Glomerular visceral epithelial cell (primary cell): ENCODE results near the gene NFIA.

Experiments
- DNase-seq: peaks from one replicate; pipeline ENCODE4 v3.0.0-alpha.2; 2016; ENCODE audit errors: extremely low spot score

NFIA gene

DNA sequence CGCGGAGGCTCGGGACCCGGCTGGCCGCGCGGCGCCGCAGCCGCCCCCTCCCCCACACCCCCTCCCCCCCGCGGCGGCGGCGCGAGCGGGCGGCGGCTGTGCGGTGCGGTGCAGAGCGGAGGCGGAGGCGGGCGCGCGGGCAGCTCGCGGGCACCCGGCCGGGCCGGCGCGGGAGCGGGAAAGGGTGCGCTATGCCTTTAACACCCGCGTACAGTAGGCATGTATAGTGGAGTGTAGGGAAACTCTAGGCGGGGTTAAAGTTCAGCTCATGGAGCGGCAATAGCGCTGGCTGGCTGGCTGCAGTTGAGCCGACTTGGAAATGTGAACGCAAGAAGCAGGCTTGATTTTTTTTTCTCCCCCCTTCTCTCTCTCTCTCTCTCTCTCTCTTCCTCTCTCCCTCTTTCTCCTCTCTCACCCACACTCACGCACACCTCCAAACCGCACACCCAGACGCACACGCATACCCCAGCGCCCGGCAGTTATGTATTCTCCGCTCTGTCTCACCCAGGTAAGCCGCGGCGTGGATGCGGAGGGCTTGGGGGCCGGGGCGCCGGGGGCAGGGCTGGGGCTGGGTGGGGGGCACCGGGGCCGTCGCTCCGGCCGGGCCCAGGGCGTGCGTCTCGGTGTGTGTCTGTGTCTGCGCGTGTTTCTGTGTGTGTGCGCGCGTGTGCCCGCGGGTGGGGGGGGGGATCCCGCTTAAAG lies at the start of gene NFIA:
NFIA (plus strand) TSS at position 251 of the 702 bp plus-strand sequence.
- DNase-seq, result no peak

DNA sequence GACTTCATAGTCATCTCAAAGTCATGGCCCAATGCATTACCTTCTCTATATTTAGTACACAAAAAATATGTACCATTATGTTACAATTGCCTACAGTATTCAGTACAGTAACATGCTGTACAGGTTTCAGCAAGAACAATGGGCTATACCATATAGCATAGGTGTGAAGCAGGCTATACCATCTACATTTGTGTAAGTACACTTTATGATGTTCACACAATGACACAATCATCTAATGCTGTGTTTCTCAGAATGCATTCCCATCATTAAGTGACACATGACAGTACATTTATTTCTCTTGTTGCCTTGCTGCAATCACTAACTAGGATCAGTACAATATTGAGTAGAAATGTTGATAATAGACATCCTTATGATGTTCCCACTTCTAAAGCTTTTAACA lies 46.5 kb upstream of the NFIA start:
- DNase-seq, result no peak

DNA sequence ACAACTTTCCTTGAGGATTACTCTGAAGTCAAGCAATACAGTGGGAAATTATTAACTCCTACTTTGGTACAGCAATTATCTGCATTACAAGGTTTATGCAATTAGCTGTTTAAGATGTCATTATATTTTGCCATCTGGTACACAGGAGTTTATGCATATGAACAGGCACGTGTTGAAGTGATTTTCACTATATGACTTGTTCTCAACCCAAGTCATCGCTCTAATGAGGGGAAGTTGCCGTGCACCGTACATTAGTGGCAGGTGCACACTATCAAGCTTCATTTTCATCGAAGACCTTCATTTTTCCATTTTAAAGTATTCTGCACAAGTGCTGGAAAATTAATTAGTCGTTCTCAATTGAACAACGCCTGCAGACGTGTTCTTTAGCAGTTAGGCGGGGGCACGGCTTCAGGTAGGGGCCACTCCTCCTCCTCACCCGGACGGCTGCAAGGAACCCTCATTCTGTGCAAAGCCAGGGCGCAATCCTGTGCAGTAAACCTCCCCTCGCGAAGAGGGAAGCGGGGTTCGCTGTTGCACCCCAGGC lies 39.8 kb upstream of the NFIA start:
- no peak for DNase-seq

DNA sequence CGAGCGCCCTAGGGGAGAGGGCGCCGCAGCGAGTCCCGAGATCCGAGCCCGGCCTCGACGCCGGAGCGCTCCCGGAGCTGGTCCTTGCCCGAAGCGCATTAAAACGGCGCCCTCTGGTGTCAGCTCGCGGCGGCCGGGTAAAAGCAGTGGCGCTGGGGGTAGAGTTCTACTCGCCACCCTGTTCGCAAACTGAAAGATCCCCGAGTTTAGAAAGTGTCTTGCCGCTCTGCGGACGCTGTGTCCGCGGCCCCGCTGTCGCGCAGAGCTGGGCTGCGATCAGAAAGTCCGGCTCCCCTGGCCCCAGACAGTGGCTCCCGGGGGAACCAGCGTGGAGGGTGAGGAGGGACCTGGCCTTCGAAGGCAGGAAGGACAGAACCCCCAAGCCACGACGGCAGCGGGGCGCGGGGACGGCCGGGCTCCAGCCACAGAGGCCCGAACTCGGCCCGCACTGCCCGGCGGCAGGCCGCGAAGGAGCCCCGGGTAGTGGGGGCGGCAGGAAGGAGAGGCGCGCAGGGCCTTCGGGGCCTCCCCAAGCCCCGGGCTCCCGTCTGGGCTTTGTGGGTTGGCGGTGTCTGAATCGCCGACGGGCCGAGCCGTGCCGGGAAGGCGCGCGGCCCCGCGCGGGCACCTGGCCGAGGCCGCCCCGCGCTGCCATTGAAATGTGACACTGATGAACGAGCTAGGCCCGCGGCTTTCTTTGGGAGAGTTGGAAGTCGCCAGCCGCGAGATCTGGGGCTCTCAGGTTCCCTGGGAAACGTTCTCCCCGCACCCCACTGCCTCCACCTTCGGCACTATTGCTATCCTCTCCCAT lies 39.1 kb upstream of the NFIA start:
- DNase-seq, result peak; percentile 57

DNA sequence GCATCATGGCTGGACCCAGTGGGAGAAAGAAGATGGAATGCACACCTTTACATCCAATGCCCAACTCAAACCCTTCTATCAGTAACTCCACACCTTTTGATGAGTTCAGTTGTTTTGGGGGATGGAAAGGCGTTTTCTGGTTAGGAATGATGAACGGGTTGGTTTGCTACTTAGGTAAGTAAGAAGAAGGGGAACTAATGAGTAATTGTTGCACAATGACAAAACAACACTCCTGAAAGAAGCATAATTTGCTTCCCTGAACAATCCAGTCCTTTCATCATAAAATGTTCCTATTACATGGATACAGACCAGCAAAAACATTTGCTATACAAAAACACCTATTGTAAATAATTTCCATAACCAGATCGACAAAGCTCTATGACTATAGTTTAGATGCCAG lies 35.9 kb upstream of the NFIA start:
- no peak for DNase-seq

DNA sequence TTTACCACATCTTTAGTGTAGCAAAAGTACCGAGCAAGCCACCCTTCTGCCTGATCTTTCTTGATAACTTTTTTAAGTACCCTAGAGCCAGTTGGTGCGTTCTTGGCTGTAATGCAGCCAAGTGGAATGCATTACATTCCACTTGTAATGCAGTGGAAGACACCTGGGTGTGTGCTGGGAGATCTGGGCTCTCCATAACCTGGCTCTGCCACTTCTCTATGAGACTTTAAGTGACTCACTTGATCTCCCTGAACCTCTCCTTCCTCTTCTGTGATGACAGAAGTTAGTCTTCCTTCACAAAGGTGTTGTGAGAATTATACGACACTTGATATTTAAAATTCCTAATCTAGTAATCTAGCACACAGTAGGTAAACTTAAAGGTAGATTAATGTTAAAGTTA lies 35.3 kb upstream of the NFIA start:
- no peak for DNase-seq

DNA sequence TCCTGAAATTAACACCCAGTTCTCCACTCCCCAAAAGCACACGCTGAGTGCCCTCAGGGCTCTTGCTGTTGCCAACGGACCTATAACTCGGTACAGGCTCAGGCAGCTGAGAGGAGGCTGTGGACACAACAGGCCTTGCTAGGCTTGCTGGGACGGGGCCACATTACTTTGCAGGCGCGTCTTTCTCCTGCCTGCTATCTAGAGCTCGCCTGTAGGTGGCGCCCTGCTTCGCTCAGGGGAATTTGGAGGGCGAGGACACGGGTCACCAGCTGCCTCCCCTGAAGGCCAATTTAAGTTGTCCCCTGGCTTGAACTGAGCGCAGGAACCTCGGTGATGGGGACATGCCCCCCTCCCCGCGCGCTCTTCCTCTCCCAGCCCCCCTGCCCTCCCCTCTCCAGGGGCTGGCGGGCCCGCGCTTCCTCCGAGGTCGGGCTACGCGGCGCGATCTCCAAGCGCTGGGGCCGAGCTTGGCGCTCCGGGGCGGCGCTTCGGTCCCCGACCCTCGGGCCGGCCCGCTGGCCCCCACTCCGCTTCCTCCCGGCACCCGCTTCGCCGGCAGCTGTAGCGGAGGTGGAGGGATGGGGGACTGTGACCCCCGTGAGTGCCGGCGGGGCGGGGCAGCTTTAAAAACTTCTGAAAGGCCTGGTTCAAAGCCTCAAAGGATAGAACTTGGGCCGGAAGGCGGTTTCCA lies 32.4 kb upstream of the NFIA start:
- DNase-seq, result peak; percentile 79

DNA sequence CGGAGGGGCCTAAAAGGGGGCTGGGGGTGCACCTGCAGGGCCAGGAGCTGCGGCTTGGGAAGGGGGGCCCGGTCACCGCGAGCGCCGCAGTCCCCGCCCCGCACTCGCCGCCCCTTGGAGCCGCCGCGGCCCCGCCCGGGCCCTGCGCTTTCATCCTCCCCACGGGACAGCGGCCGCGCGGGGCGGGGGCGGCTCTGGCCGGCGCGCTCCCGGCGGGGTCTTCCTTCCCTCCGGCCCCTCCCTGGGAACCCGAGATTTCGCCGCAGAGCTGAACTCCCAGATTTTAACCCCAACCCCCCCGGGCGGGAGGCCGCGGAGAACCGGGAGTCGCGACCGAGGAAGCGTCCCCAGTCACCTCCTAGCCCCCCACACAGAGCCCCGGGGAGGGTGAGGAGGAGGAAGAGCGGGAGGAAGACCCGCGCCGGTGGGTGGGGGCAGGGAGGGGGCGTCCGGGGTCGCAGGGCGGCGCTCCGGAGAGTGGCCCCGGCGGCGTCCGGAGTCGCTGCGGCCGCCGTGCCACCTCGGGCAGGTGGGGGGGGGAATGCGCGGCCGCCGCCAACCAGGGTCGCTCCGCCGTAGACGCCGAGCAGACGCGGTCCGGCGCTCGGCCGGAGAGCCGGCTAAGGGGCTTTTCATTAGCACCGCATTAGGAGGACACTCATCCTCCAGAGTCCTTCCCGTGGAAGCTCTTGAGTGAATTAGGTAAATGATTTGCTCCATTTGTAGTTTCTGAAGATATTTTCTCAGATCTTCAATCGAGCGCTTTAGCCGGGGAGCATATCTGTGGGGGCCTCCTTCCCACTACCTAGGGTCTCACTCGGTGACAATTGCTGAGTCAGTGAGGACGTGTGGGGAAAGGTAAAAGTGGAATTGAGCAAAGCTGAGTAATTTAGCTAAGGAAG lies 31.6 kb upstream of the NFIA start:
- DNase-seq, result no peak

DNA sequence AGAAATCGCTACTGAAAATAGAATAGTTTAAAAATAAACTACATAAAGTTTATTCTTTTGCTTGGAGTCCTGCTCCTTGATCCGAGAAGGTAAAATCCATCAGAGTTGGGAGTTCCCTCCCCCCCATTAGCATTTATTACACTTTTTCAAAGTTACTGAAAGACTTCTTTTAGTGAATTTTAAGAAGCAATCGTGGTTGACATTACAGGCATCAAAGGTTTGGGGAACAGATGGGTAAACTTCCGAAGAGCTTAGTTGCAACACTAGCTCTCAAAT lies 31.0 kb upstream of the NFIA start:
- no peak for DNase-seq

DNA sequence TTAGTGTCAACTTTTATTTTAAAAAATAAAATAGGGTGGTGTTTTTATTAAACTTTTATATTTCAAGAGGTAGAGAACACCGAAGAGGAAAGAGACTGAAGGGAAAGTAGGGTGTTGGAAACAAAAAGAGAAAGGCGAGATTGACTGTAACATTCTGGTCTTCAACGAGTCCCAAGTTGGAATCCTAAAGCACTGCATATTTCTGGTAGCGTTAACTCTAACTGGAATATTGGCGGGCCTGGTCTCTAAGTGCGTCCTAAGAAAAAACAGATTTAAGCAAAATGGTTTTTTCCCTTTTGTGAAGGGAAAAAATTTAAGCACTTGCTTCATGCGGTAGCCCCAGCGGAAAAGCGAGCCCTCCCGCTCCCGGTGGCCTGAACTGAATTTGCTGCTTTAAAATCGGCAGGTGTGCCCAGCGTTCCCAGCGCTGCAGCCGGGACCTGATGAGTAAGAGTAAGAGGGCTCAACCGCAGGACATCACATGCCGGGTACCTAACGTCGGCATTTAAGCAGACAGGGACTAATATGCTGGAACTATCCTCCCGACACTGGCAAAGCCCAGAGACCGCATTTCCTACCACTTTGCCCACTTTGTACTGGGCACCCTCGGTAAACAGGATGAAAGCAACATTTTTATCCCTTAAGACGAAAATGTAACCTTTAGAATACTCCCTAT lies 30.5 kb upstream of the NFIA start:
- DNase-seq, result no peak

DNA sequence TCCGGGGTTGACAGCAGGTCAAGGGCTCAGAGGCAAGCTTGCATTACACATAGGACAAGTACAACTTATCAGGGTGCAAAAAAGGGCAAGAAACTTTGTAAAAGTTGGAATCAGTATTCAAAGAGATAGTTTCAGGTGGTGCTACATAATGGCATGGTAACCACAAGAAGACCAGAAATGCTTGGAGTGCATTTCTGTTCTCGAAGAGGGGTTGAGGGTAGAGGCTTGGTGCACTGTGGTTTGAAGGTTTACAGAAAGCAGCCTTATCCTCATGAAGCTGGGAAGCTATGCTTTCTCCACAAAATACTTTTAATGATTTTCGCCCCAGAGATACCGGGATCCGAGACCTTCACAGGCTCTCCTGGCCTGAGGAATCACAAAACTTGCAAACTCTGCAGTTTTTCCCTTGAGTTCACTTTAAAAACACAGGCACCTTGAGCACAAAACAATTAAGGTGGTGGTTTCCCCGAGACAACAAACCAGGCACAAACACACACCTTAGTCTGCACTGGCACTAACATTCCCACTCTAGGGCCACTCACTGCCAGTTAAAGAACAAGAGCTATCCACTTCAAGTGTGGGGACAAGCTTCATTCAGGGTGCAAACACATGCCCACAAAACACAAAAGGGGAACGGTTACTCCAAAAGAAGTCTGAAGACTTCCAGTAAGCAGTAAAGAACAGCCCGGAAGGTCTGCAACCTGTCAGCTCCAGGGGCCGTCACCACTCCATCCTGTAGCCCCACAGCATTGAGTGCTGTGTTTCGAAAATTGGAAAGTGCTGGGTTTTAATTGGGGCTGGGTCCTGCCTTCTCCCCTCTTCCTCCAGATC lies 29.8 kb upstream of the NFIA start:
- DNase-seq, result no peak

DNA sequence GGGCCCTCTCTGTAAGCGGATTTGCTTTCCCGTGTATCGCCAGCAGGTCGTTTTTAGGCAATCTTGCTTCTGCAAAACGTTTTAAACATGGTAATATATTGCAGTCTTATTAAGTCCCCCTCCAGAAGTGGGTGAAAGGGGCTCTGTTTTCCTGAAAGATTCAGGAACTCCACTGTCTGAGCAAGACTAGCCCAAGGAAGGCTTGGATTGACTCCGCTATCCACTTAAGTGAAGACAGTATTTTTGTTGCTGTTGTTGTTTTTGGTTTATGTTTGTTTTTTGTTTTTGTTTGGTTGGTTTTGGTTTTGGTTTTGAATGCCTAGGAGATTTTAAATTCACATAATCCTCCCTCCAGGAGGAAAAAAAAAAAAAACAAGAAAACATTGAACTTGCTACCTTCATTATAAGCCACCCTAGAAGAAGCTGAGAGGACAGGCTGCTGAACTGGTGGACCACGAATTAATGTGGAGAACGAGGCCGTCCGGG lies 29.1 kb upstream of the NFIA start:
- DNase-seq, result no peak

DNA sequence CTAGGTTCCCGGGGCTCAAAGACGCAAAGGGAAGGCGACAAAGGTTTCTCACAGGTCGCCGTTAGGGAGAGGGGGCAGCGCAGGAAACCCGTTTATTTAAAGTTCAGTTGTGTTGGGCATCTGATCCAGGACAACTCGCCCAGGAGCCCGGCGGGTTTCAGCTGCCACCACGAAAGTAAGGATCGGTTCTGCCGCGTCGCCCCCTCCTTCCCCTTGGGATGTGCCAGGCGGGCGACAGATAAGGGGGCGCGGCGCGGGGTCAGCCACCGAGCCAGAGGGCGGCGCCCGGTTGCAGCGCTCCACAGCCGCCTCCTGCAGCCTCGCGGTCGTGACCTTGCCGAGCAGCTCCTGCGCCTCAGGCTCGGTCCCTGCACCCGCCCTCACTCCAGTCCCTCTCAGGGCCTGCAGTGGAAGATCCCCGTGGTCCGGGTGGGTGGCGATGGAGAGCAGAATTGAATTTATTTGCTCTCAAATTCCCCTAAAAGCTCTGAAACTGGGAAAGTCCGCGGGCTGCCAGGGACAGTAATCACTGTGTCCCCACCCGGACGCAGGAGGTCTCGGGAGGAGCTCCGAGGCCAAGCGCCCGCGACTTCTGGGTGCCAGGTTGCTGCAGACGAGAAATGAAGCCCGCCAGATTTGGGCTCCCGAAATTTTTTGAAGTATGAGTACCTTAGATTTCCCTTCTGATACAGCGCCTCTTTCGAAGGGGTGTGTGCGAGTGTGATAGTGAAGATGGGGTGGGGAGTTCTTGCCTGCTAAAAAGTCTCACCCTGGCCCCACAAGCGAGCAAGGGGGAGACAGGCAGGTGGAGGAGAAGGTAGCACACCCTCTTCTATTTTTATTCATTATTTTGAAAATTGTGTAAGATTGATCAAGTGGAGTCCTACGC lies 28.4 kb upstream of the NFIA start:
- no peak for DNase-seq

DNA sequence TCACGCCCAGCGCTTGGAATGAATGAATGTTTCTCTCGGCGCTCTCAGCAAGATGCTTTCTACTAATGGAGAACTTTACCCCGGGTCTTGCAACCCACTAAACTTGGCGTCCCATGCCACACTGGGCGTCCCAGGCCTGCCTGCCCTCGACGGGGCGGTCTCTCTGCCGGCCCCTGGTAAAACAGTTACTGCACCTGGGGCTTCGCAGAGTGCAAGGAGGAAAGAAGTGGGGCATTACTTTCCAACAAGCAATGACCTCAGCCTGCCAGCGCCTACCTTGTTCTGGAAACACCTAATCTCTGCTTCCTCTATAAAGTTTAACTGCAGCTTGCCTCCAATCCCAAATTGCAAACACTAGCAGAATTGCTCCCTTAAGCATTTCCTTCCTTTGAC lies 27.8 kb upstream of the NFIA start:
- no peak for DNase-seq

DNA sequence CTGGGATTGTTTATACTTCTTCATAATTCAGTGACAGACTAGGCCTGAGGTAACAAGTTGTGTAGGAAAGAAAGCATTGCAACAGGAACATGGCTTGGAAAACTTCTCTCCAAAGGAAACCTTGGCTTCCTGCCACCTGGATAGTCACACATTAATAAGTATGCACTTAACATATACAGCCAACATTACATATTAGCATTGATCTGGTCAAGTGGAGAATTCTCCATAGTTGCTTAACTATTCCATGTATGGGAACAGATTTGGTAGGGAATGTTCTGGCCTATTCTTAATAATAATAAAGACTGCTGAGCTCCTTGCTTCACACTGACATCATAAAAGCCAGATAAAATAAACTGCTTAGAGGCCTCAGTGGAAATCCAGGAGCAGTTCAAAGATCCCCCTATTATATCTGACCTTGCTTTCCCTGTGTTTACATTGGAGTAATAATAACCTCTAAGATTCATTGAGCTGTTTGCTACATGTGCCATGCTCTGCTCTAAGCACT lies 27.2 kb upstream of the NFIA start:
- DNase-seq, result no peak

DNA sequence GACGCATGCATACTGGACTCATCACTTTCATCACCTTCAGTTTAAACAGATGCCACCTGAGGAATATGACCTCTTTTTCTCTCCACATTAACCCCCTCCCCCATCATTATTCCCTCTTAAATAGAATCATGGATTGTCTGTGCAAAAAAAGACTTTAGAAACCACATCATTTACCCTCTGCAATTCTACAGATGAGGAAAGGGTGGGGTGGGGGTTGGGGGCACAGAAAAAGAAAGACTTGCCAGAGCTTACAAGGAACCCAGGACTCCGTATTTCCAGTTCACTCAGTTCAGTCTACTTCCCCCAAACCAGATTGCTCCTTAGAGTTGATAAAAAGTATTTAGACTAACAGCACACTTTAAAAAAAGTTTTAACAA lies 26.2 kb upstream of the NFIA start:
- DNase-seq, result no peak

DNA sequence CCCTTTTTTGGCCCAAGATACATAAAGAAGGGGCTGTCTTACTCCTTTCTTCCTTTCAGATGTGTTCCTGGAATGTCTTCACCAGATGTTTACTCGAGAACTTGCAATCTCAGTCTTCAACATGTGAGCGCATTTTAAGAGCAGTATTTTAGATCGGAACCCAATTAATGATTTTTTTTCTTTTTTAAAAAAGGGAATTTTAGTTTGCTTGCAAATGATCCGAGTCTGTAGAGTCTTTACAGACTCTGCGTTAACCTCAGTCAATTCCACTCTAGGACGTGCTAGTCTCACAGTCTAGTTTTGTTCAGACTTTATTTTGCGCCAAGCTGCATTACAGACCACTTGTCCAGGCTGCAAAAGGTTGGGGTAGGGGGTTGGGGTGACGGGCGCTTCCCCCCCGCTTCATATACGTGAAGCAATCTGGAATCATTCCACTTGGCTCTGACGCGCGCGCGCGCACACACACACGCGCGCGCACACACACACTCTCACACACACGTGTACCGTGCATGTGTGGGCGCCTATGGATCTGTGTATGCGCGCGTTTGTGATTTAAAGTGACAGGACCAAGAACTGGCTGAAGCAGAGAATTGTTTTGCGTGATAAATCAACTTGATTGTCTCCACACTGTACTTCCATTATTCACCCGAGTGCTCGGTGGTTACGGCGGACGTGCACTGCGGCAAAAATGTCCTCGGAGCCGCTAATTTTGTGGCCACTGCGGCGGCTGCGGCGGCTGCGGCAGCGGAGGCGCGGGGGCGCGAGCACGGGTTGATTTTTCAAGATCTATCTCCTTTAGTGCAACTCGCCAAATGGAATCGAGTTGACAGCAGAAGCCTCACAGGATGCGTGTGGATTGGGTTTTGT lies 25.6 kb upstream of the NFIA start:
- peak; percentile 26 for DNase-seq
